Kidney epithelial cell (primary cell): Measurements from ENCODE around the gene PCSK9. TPM values are rescaled to one million over a fixed set of nuclear protein-coding genes. Genes with fewer than 3 reads are reported as not detected.

Experiments
- DNase-seq: peaks from one replicate; pipeline ENCODE4 v3.0.0-alpha.2; 2010; ENCODE audit warnings: low read depth
- H3K27me3 ChIP-seq: 2 replicates; pipeline ENCODE4 v1.6.0; 2011; ENCODE audit warnings: low read length; ENCODE audit not compliant: control insufficient read depth, insufficient read depth
- H3K36me3 ChIP-seq: 2 replicates; pipeline ENCODE4 v1.5.1; 2011; ENCODE audit warnings: low read length; ENCODE audit not compliant: control insufficient read depth, insufficient read depth
- H3K4me3 ChIP-seq: 2 replicates; pipeline ENCODE4 v1.5.1; 2011; ENCODE audit warnings: low read depth, mild to moderate bottlenecking, control low read depth, low read length
- CTCF ChIP-seq: IDR thresholded peaks from 2 replicates; pipeline ENCODE4 v1.5.1; 2011; ENCODE audit warnings: mild to moderate bottlenecking, moderate library complexity, low read length, control low read depth, inconsistent platforms; ENCODE audit not compliant: insufficient read depth, poor library complexity, severe bottlenecking
- total RNA-seq: library from RNA; depleted of rRNA; stranded (reverse); fragments of >200 nt; gene quantifications from 2 replicates; pipeline ENCODE4 v1.2.3, GENCODE V29; 2015

The PCSK9 gene
- total RNA-seq, 1 donor from 2014 or later = 4.5 TPM

- H3K36me3 ChIP-seq = no peaks in the 10 kb centered on the region
Observed at GRCh38 chr1:55049271-55049913, 10.0 kb downstream of the PCSK9 start.

GRCh38 chr1:55049914-55050278 is 10.5 kb downstream of the PCSK9 start:
- Histone ChIP-seq H3K27me3 (no peaks in the 10 kb centered on the region), H3K4me3 (no peak overlapping the region), H3K36me3 (no peaks in the 10 kb centered on the region)
- DNase-seq = no peak
- no peak for TF ChIP-seq CTCF

More at GRCh38 chr1:55049271-55049913, 10.0 kb downstream of the PCSK9 start:
- no peaks in the 10 kb centered on the region for H3K27me3 ChIP-seq
- no peak overlapping the region for H3K4me3 ChIP-seq
- no peak for TF ChIP-seq CTCF
- no peak for DNase-seq

GRCh38 chr1:55050283-55050682 is 10.9 kb downstream of the PCSK9 start:
- no peak for TF ChIP-seq CTCF
- no peak for DNase-seq
- Histone ChIP-seq H3K4me3 (no peak overlapping the region), H3K27me3 (no peaks in the 10 kb centered on the region), H3K36me3 (no peaks in the 10 kb centered on the region)

- Histone ChIP-seq H3K27me3 (no peaks in the 10 kb centered on the region), H3K4me3 (no peak overlapping the region), H3K36me3 (no peaks in the 10 kb centered on the region)
- no peak for DNase-seq
- no peak for TF ChIP-seq CTCF
Observed at GRCh38 chr1:55051169-55051568, 11.8 kb downstream of the PCSK9 start.

- no peaks in the 10 kb centered on the region for H3K27me3 ChIP-seq
- no peak overlapping the region for H3K4me3 ChIP-seq
- no peak for DNase-seq
- no peaks in the 10 kb centered on the region for H3K36me3 ChIP-seq
- TF ChIP-seq CTCF = no peak
Observed at GRCh38 chr1:55051621-55052020, 12.3 kb downstream of the PCSK9 start.
